Stimulated activated CD4-positive, alpha-beta T cell treated with anti-CD3 and anti-CD28 coated beads, TNF-alpha, amount 100 ng/mL, for 1 hour (primary cell): ENCODE data around the gene PPP6R2.
"Not testable (repeated sequence)": the region's sequence is repeated elsewhere in the genome, so short reads cannot be mapped to it uniquely, and the experiment has no call there.

ENCODE experiments used
- DNase-seq, 3 donors: peaks; one replicate each; pipeline ENCODE4 v3.0.0-alpha.2; 2020; ENCODE audit warnings: low read depth in 3 of 3, low spot score in 1 of 3

The PPP6R2 gene

GRCh38 chr22:50317178-50317577 lies 25.9 kb upstream of the PPP6R2 start:
- DNase-seq = no peak

- DNase-seq = no peak
Measured at GRCh38 chr22:50317674-50318073, 25.5 kb upstream of the PPP6R2 start.

- no peak for DNase-seq
Measured at GRCh38 chr22:50318356-50318697, 24.8 kb upstream of the PPP6R2 start.

GRCh38 chr22:50318698-50319411 lies 24.3 kb upstream of the PPP6R2 start:
- no peak for DNase-seq

GRCh38 chr22:50319503-50319951 lies 23.6 kb upstream of the PPP6R2 start:
- DNase-seq = no peak

GRCh38 chr22:50320116-50320515 lies 23.0 kb upstream of the PPP6R2 start:
- no peak for DNase-seq

- DNase-seq = no peak
Measured at GRCh38 chr22:50320671-50321325, 22.3 kb upstream of the PPP6R2 start.

GRCh38 chr22:50322382-50323104 lies 20.6 kb upstream of the PPP6R2 start:
- not testable (repeated sequence) for DNase-seq

GRCh38 chr22:50323900-50324299 lies 19.2 kb upstream of the PPP6R2 start:
- no peak for DNase-seq

- DNase-seq = no peak
Measured at GRCh38 chr22:50325444-50326224, 17.5 kb upstream of the PPP6R2 start.

- no peak for DNase-seq
Measured at GRCh38 chr22:50326225-50326955, 16.7 kb upstream of the PPP6R2 start.

- DNase-seq = peak; percentile 23 to 59 (median 31)
Measured at GRCh38 chr22:50326956-50327710, 16.0 kb upstream of the PPP6R2 start, which contains the start of gene DENND6B. DENND6B (minus strand) TSS chr22:50327012; CDS start chr22:50326988, 24 bp downstream.

- no peak for DNase-seq
Measured at GRCh38 chr22:50327711-50328019, 15.5 kb upstream of the PPP6R2 start.

- DNase-seq = no peak
Measured at GRCh38 chr22:50329236-50329635, 13.9 kb upstream of the PPP6R2 start.

- not testable (repeated sequence) for DNase-seq
Measured at GRCh38 chr22:50334433-50334832, 8.7 kb upstream of the PPP6R2 start.

- DNase-seq = no peak
Measured at GRCh38 chr22:50337262-50338041, 5.7 kb upstream of the PPP6R2 start.

GRCh38 chr22:50338042-50338573 lies 5.0 kb upstream of the PPP6R2 start:
- DNase-seq = no peak

- DNase-seq = no peak
Measured at GRCh38 chr22:50338860-50339462, 4.2 kb upstream of the PPP6R2 start.
